ENCODE results near the gene RBM44.

RBM44 gene

DNA sequence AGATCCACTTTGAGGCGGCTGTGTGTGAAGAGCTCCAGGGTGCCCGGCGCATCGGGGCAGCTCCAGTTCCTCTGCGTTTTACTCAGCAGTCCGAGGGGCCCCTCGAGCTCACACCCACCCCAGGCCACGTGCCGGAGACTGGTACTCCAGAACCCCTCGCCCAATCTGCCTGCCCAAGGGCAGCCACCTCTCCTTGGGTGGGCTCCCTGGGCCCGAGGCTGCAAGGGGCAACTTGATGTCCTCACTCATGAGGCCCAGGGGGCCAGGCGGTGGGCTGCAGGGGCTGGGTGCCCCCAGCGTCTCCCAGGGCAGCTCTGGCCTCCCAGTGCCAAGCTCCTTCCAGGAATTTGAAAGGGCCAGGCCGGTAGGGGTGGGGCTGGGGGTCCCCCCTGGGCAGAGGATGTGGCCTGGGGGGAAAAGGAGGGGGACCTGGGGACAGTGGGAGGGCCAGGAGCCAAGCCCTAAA lies 77.5 kb downstream of the RBM44 start:
- TF ChIP-seq, protein P1, sequence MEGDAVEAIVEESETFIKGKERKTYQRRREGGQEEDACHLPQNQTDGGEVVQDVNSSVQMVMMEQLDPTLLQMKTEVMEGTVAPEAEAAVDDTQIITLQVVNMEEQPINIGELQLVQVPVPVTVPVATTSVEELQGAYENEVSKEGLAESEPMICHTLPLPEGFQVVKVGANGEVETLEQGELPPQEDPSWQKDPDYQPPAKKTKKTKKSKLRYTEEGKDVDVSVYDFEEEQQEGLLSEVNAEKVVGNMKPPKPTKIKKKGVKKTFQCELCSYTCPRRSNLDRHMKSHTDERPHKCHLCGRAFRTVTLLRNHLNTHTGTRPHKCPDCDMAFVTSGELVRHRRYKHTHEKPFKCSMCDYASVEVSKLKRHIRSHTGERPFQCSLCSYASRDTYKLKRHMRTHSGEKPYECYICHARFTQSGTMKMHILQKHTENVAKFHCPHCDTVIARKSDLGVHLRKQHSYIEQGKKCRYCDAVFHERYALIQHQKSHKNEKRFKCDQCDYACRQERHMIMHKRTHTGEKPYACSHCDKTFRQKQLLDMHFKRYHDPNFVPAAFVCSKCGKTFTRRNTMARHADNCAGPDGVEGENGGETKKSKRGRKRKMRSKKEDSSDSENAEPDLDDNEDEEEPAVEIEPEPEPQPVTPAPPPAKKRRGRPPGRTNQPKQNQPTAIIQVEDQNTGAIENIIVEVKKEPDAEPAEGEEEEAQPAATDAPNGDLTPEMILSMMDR (conservative IDR thresholded peaks at IDR 0.05; ENCODE audit: low read length) = no peak
- H3K4me3 ChIP-seq (ENCODE audit: low read length) = no peak overlapping the region
- no peak for DNase-seq (ENCODE audit: low read depth)

DNA sequence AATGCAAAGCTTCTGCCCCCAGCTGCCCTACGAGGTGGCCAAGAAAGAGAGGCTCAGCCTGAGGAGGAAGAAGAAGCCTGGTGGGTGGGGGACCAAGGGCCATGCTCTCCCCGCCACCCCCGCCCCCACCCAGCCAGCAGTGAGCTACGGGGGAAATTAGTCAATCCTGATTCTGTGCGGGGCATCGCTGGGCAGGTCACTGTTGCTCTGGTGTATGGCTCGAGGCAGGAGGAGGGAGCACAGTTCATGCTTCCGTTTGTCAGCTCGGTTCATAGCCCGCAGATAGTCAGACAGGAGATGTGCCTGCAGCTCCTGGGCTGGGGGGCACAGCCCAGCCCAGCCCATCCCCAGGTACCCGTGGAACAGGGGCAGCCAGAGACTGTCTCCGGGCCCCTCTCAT lies 78.0 kb downstream of the RBM44 start:
- H3K4me3 ChIP-seq (ENCODE audit: low read length) = no peak overlapping the region
- TF ChIP-seq, protein P1 (conservative IDR thresholded peaks at IDR 0.05; ENCODE audit: low read length) = no peak
- DNase-seq (ENCODE audit: low read depth) = no peak

DNA sequence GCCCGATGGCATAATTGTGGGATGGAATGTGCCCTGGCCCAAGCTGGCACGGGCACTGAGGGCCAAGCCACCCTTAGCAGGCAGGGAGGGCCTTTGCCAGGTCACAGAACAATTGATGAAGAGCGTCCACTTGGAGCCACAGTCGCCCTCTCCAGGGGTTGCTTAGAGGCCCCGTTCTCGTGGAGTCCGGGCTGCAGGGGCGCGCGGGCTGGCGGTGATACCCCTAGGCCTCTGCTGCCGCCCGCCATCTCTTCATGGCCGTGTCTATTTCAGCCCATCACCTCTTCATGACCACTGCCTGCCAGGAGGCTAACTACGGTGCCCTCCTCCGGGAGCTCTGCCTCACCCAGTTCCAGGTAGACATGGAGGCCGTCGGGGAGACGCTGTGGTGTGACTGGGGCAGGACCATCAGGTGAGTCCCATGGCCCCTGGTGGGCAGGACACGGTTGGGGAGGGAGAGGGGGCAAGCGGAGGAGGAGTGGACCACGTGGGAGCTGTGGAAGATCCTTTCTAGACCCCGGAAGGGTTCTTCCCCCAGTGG lies 78.4 kb downstream of the RBM44 start:
- no peak overlapping the region for H3K4me3 ChIP-seq (ENCODE audit: low read length)
- TF ChIP-seq, protein P1 (conservative IDR thresholded peaks at IDR 0.05; ENCODE audit: low read length) = no peak
- DNase-seq (ENCODE audit: low read depth) = no peak

DNA sequence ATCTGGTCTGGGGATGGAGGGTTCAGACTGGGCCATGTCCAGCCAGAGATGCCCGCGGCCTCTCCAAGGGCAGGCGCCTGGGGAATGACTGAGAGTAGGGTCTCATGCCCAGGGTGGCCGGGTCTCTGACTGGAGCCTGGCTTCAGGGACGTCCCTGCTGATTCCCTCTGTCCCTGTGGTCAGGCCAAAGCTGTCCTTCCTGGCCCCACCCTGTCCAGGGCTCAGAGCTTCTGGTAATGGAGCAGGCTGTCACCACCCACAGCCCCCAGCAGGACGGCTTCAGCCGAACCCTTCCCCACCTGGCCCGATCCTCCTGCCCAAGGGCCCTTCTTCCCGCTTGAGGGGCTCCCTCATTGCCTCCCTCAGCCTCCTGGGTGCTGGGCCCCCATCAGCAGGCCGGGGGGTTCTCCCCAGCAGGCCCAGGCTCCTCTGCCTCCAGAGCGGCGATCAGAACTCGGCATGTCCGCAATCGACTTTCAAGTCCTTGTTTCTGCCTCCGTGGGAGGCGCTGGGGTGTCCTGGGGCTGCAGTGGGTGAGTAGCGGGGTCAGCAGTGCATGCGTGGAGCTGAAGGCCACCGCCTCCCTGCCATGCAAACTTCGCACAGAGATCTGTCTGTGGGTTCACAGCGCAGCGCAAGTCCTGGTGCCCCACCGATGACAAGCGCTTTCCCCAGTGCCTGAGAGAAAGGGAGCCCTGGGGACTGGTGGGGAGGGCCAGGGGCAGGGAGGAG lies 79.2 kb downstream of the RBM44 start:
- DNase-seq (ENCODE audit: low read depth) = no peak
- TF ChIP-seq, protein P1 (conservative IDR thresholded peaks at IDR 0.05; ENCODE audit: low read length) = no peak
- H3K4me3 ChIP-seq (ENCODE audit: low read length) = no peak overlapping the region

DNA sequence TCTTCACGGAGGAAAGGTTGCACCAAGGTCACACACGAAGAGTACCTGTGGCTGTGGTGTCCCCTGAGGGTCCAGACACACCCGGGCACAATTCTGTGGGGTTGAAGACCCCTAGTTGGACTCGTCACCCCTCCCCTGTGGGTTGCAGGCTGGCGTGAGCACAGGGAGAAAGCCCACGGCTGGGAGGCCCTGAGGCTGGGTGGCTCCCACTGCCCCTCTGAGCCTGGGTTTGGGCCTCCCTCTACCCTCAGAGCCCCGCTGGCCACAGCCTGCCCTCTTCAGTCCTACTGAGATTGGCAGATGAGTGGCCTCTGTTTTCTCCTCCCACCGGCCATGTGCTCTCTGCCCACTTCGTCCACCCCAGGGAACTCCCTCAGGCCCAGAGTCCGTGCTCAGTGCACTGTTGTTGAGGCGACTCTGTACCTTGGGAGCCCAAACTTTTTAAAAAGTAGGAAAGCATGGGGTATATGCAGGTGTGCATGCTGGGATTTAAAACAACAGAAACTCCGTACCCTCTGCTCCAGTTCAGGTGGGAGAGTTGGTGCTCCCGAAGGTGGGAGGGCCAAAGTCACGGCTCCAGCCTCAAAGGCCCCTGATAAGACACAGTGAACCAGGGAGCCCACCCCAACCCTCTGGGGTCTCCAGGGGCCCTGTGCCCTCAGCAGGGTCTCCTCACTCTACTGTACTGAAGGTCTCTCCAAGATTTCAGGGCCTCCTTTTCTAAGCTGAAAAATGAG lies 79.9 kb downstream of the RBM44 start:
- no peak overlapping the region for H3K4me3 ChIP-seq (ENCODE audit: low read length)
- no peak for DNase-seq (ENCODE audit: low read depth)
- TF ChIP-seq, protein P1 (conservative IDR thresholded peaks at IDR 0.05; ENCODE audit: low read length) = no peak

DNA sequence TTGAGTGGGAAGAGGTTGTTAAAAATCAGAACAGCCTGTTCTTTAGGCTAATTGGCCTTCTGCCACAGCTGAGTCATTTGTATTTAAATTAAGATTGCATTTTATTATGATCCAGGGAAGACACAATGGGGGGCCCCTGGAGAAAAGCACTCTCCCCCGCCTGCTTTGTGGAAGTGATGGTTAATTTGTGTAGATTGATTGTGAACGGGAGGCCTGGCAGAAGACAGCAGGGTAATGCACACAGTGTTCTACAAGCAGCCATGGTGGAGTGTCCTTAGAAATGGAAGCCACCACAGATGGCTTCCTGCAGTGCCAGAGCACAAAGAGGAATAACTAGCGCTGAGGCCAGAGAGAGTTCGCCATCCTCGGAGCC lies 80.5 kb downstream of the RBM44 start:
- no peak for DNase-seq (ENCODE audit: low read depth)

More for the DNA sequence above, 80.5 kb downstream of the RBM44 start:
- TF ChIP-seq, protein P1 (conservative IDR thresholded peaks at IDR 0.05; ENCODE audit: low read length) = no peak
- no peak overlapping the region for H3K4me3 ChIP-seq (ENCODE audit: low read length)
